Type B pancreatic cell (in vitro differentiated cells): ENCODE measurements around the gene DEFB115. TPM values are rescaled to one million over a fixed set of nuclear protein-coding genes. Genes with fewer than 3 reads are reported as not detected.
"Not testable (repeated sequence)": the region's sequence is repeated elsewhere in the genome, so short reads cannot be mapped to it uniquely, and the experiment has no call there.

Experiments used
- DNase-seq: peaks from one replicate; pipeline ENCODE4 v3.0.0; 2021; ENCODE audit warnings: mixed read lengths; ENCODE audit not compliant: unreplicated experiment; ENCODE audit errors: extremely low spot score
- H3K27ac Mint-ChIP-seq: 2 replicates; pipeline ENCODE4 v1.8.0; 2021; ENCODE audit warnings: mild to moderate bottlenecking, mixed read lengths
- H3K27me3 Mint-ChIP-seq: 2 replicates; pipeline ENCODE4 v1.8.0; 2021; ENCODE audit warnings: mixed read lengths
- H3K36me3 Mint-ChIP-seq: 2 replicates; pipeline ENCODE4 v1.8.0; 2021; ENCODE audit warnings: mixed read lengths
- H3K4me1 Mint-ChIP-seq: one replicate; pipeline ENCODE4 v1.8.0; 2021; ENCODE audit warnings: mixed read lengths; ENCODE audit not compliant: unreplicated experiment
- H3K4me3 Mint-ChIP-seq: 2 replicates; pipeline ENCODE4 v1.8.0; 2021; ENCODE audit warnings: mild to moderate bottlenecking, mixed read lengths
- H3K9me3 Mint-ChIP-seq: 2 replicates; pipeline ENCODE4 v1.8.0; 2021; ENCODE audit warnings: mixed read lengths
- total RNA-seq: library from RNA; stranded (reverse); gene quantifications from 2 replicates; pipeline ENCODE4 v1.2.1, GENCODE V29; 2021; ENCODE audit warnings: low replicate concordance
- TF ChIP-seq, protein P1 (sequence below): fragments of 200-600 bp; sonication (generic); conservative IDR thresholded peaks from 2 replicates; pipeline ENCODE4 v1.5.0; 2021; ENCODE audit warnings: antibody characterized with exemption, mild to moderate bottlenecking

DEFB115 gene
- total RNA-seq, 1 donor from 2014 or later, result not detected

DNA sequence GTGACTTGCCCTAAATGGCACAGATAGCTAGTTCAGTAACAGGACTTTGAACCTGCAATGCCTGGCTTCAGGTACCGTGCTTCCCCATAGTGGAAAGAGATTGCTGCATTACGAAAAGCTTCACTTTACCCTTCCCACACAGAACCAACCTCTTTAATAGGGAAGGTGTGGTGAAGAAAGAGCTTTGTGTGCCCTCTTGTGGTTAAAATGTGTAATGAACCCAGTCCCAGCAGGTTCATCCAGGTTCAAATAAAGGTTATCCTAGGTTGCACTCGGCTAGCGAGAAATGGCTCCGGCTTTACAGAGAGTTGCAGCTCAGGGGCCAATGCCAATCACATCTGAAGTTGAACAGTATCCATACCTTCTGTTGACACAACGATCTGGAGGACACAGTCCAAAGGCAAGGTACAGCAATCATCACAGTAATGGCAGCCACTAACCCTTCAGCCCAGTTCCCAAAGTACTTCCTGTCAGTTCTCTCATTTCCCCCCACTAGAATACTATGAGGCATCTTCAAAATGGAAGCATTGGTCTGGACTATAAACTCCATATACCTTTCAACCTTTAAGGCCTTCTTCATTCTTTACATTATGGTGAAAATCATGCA is 3.0 kb downstream of the DEFB115 start:
- TF ChIP-seq, protein P1, sequence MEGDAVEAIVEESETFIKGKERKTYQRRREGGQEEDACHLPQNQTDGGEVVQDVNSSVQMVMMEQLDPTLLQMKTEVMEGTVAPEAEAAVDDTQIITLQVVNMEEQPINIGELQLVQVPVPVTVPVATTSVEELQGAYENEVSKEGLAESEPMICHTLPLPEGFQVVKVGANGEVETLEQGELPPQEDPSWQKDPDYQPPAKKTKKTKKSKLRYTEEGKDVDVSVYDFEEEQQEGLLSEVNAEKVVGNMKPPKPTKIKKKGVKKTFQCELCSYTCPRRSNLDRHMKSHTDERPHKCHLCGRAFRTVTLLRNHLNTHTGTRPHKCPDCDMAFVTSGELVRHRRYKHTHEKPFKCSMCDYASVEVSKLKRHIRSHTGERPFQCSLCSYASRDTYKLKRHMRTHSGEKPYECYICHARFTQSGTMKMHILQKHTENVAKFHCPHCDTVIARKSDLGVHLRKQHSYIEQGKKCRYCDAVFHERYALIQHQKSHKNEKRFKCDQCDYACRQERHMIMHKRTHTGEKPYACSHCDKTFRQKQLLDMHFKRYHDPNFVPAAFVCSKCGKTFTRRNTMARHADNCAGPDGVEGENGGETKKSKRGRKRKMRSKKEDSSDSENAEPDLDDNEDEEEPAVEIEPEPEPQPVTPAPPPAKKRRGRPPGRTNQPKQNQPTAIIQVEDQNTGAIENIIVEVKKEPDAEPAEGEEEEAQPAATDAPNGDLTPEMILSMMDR, result peak; percentile 64
- no peaks in the 10 kb centered on the region for H3K27me3 Mint-ChIP-seq
- no peaks in the 10 kb centered on the region for H3K4me1 Mint-ChIP-seq
- no peak overlapping the region for H3K27ac Mint-ChIP-seq
- no peak for DNase-seq
- no peaks in the 10 kb centered on the region for H3K36me3 Mint-ChIP-seq
- peaks cover 7% of the 10 kb centered on the region for H3K9me3 Mint-ChIP-seq
- no peak overlapping the region for H3K4me3 Mint-ChIP-seq

- no peak overlapping the region for H3K4me3 Mint-ChIP-seq
- no peaks in the 10 kb centered on the region for H3K4me1 Mint-ChIP-seq
- peaks cover 22% of the 10 kb centered on the region for H3K9me3 Mint-ChIP-seq
- H3K27ac Mint-ChIP-seq, result no peak overlapping the region
- TF ChIP-seq, protein P1, result no peak
- no peaks in the 10 kb centered on the region for H3K36me3 Mint-ChIP-seq
- H3K27me3 Mint-ChIP-seq, result no peaks in the 10 kb centered on the region
- no peak for DNase-seq
Observed at GRCh38 chr20:31274441-31274840, 17.0 kb downstream of the DEFB115 start.

DNA sequence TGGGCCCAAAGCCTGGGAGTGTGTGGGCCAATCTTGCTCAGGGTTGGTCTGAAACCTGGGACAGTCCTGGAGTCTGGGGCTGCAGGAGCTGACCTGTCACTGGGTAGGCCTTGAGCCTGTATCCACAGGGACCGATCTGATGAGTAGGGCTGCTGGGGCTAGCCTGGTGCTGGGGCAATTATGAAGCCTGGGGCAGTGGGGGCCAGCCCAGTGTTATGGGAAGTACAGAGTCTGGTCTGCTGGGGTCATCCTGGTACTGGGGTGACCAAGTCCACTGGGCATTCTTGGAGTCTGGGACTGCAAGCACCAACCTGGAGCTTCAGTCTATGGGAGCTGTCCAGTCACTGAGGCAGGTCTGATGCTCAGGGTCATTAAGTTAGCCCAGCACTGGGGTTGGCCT is 20.7 kb downstream of the DEFB115 start:
- no peak overlapping the region for H3K27ac Mint-ChIP-seq
- no peaks in the 10 kb centered on the region for H3K4me1 Mint-ChIP-seq
- peaks cover 20% of the 10 kb centered on the region for H3K9me3 Mint-ChIP-seq
- no peaks in the 10 kb centered on the region for H3K27me3 Mint-ChIP-seq
- no peaks in the 10 kb centered on the region for H3K36me3 Mint-ChIP-seq
- DNase-seq, result no peak
- TF ChIP-seq, protein P1, result no peak
- no peak overlapping the region for H3K4me3 Mint-ChIP-seq

DNA sequence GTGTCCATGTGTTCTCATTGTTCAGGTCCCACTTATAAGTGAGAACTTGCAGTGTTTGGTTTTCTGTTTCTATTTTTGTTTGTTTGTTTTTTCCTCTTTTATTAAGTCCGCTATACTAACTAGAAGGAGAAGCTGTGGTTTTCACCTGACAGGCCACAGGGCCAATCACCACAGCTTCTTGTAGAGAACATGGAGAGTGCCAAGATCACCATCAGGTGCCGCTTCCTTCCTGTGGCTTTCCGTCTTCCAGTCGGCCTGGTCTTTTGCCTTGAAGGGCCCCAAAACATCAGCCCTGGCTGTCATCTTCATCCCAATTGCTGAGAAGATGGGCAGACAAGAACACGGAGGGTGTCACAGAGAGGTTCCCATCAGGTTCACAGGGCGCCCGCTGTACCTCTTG is 27.5 kb downstream of the DEFB115 start:
- H3K27ac Mint-ChIP-seq, DNase-seq, H3K36me3 Mint-ChIP-seq, H3K4me3 Mint-ChIP-seq, H3K27me3 Mint-ChIP-seq, H3K4me1 Mint-ChIP-seq: not testable (repeated sequence)
- peaks cover 18% of the 10 kb centered on the region for H3K9me3 Mint-ChIP-seq

DNA sequence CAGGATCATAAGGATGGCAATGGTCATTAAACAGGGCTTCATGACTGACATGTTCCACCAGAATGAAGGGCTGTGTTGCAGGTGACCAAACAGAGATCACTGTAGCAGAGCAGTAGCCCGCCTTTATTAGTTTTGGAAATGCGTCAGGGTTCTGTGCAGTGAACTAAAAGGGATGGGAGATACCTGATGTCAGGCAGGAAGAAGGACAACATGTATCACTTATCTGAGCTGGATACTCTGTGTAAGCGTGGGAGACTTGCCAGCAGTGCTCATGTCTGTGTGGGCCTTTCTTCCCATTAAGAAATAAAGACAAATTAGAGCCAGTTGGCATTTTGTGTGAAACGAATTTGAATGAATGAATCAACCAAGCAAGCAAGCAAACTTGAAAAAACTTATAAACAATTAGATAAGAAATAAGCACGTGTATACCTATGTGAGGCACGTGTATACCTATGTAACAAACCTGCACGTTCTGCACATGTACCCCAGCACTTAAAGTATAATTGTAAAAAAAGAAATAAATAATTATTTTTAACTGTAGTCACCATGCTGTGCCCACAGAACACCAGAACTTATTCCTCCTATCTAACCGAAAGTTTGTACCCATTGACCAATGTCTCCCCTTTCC is 51.2 kb downstream of the DEFB115 start, which contains the start of gene DEFB116:
TSS of gene DEFB116 (minus strand) at position 51 of the 628 bp plus-strand sequence. CDS start at position 51, 0 bp downstream.
- no peaks in the 10 kb centered on the region for H3K27me3 Mint-ChIP-seq

More for the DNA sequence above, 51.2 kb downstream of the DEFB115 start, which contains the start of gene DEFB116:
- no peaks in the 10 kb centered on the region for H3K4me1 Mint-ChIP-seq
- H3K27ac Mint-ChIP-seq, result no peak within 1 kb of the TSS
- H3K9me3 Mint-ChIP-seq, result peaks cover under 1% of the 10 kb centered on the region
- no peaks in the 10 kb centered on the region for H3K36me3 Mint-ChIP-seq
- no peak for DNase-seq
- TF ChIP-seq, protein P1, result no peak
- H3K4me3 Mint-ChIP-seq, result no peak within 1 kb of the TSS

Other genes with a start within 250 kb of the DEFB115 start
- not detected in 2 replicates for gene DEFB116, start 50.9 kb downstream of the DEFB115 start, total RNA-seq
- not detected in 2 replicates for gene DEFB118, start 110.9 kb downstream of the DEFB115 start, total RNA-seq
- gene DEFB119, start 132.9 kb downstream of the DEFB115 start, total RNA-seq, result not detected in 2 replicates
- gene DEFB121, start 148.6 kb downstream of the DEFB115 start, total RNA-seq, result not detected in 2 replicates
- gene DEFB123, start 183.0 kb downstream of the DEFB115 start, total RNA-seq, result not detected in 2 replicates
- gene DEFB124, start 217.5 kb downstream of the DEFB115 start, total RNA-seq, result not detected in 2 replicates
- not detected in 2 replicates for gene REM1, start 217.6 kb downstream of the DEFB115 start, total RNA-seq